GM19238 (cell line): Measurements from ENCODE around the gene EIF5A2.

Experiments
- DNase-seq: peaks from one replicate; pipeline ENCODE4 v3.0.0; 2011; ENCODE audit warnings: low spot score; ENCODE audit not compliant: insufficient read length

The EIF5A2 gene

GRCh38 chr3:170858599-170858998, 49.8 kb downstream of the EIF5A2 start:
- no peak for DNase-seq

GRCh38 chr3:170852324-170852723, 56.1 kb downstream of the EIF5A2 start:
- DNase-seq, result no peak

GRCh38 chr3:170848292-170848917, 60.0 kb downstream of the EIF5A2 start:
- DNase-seq, result no peak

GRCh38 chr3:170844377-170844776, 64.1 kb downstream of the EIF5A2 start:
- DNase-seq, result no peak

GRCh38 chr3:170840291-170840859, 68.1 kb downstream of the EIF5A2 start:
- DNase-seq, result no peak

GRCh38 chr3:170839518-170840100, 68.8 kb downstream of the EIF5A2 start:
- DNase-seq, result no peak
